ENCODE results near the gene CHST11. TPM values are rescaled to one million over a fixed set of nuclear protein-coding genes. Genes with fewer than 3 reads are reported as not detected.

CHST11 gene
- total RNA-seq, 2 donors from 2014 or later = 2.9 to 4.9 TPM

DNA sequence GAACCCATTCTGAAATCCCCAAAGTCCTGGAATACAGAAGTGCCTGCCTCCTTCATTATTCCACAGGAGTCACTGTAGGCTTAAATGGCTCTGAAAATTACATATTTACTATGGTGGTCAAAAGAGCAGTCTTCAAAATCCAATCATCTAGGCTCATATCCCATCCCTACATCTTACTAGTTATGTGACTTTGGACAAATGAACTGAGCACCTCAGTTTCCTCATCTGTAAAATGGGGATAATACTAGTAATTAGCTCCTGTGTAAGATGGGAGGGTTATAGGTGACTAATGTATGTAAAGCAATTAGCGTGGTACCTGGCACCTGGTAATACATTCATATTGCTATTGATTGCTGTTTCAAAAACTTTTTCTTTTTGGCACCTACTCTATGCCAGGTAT is 243.6 kb downstream of the CHST11 start:
- no peak overlapping the region for H3K4me3 ChIP-seq
- H3K9ac ChIP-seq (ENCODE audit: low read depth in 2 of 2, low read length in 2 of 2) = no peak overlapping the region

DNA sequence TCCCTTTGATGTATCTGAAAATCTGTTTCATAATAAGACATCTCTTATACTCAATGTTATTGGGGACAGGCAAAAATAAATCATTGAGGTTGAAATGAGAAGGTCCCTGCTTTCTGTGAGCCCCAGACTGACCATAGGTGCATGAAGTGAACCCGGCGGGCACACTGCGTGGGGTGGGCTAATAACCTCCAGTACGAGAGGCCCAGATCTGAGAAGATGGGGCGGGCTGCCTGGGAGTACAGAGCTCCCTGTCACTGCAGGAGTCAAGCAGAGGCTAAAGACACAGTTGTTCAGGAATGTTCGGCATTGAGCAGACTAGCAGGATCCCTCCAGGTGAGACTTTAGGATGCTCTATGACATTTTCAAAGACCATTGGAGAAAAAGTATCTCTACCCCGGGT is 244.6 kb downstream of the CHST11 start:
- Histone ChIP-seq H3K9ac (ENCODE audit: low read depth in 2 of 2, low read length in 2 of 2) (no peak overlapping the region), H3K4me3 (no peak overlapping the region), H3K27me3 (no peaks in the 10 kb centered on the region), H3K9me3 (no peaks in the 10 kb centered on the region), H3K4me1 (no peaks in the 10 kb centered on the region), H3K27ac (no peak overlapping the region), H3K36me3 (no peaks in the 10 kb centered on the region)
- intact Hi-C loops (cut with DNase I) = no loop called here
- TF ChIP-seq, protein P1, sequence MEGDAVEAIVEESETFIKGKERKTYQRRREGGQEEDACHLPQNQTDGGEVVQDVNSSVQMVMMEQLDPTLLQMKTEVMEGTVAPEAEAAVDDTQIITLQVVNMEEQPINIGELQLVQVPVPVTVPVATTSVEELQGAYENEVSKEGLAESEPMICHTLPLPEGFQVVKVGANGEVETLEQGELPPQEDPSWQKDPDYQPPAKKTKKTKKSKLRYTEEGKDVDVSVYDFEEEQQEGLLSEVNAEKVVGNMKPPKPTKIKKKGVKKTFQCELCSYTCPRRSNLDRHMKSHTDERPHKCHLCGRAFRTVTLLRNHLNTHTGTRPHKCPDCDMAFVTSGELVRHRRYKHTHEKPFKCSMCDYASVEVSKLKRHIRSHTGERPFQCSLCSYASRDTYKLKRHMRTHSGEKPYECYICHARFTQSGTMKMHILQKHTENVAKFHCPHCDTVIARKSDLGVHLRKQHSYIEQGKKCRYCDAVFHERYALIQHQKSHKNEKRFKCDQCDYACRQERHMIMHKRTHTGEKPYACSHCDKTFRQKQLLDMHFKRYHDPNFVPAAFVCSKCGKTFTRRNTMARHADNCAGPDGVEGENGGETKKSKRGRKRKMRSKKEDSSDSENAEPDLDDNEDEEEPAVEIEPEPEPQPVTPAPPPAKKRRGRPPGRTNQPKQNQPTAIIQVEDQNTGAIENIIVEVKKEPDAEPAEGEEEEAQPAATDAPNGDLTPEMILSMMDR (IDR thresholded peaks at IDR 0.05) = no peak
- DNase-seq = no peak

More for the DNA sequence above, 243.6 kb downstream of the CHST11 start:
- TF ChIP-seq, protein P1 (IDR thresholded peaks at IDR 0.05) = no peak
- DNase-seq = no peak
- Histone ChIP-seq H3K36me3 (no peaks in the 10 kb centered on the region), H3K27me3 (no peaks in the 10 kb centered on the region), H3K27ac (no peak overlapping the region), H3K4me1 (no peaks in the 10 kb centered on the region), H3K9me3 (no peaks in the 10 kb centered on the region)
- intact Hi-C loops (cut with DNase I) = no loop called here

DNA sequence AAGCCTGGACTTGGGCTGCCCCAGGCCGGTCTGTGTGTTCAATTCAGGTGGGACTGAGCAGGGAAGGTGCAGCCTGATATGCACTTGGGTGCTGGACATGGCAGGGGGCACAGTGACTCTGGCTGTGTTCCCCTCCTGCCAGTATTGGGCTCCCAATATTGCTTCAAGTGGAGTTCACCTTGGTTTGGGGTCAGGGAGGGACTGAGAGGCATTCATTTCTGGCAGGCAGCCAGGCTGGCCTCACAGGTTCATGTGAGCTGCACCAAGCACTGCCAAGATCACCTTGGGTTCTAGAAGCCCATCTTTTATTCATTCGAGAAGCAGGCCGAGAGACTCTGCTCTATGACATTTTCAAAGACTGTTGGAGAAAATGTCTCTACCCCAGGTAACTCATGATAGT is 245.0 kb downstream of the CHST11 start:
- no peak overlapping the region for H3K4me3 ChIP-seq
- no peak overlapping the region for H3K27ac ChIP-seq
- intact Hi-C loops (cut with DNase I) = no loop called here
- TF ChIP-seq, protein P1 (IDR thresholded peaks at IDR 0.05) = no peak
- no peaks in the 10 kb centered on the region for H3K36me3 ChIP-seq
- H3K4me1 ChIP-seq = no peaks in the 10 kb centered on the region
- no peak overlapping the region for H3K9ac ChIP-seq (ENCODE audit: low read depth in 2 of 2, low read length in 2 of 2)
- no peaks in the 10 kb centered on the region for H3K9me3 ChIP-seq
- no peaks in the 10 kb centered on the region for H3K27me3 ChIP-seq
- DNase-seq = no peak

DNA sequence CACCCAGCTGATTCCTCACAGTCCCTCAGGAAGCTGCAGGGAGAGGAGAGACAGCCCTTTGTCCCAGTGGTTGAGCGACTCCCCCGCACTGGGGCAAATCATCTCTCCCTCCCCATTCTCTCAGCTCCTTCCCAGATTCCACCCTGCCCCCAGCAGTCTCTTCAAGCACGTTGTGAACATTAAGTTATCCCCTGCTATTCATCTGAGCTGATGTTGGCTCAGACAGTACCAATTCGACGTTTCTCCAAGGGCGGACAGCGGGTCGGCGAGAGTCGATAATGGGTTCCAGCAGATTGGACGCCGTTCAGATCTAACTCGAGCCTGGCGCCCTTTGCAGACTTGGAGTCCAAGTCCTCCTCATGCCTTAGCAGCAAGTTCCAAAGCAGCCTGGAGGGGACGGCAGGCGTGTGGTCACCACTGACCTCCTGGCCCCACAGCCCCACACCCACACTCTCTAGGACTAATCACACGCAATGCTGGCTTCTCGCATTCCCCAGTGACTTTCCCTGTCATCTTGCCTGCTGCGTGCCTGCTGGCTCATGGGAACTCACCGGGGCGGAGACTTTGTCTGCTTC is 245.9 kb downstream of the CHST11 start:
- Histone ChIP-seq H3K27me3 (no peaks in the 10 kb centered on the region), H3K9ac (ENCODE audit: low read depth in 2 of 2, low read length in 2 of 2) (no peak overlapping the region), H3K4me3 (no peak overlapping the region), H3K27ac (no peak overlapping the region), H3K36me3 (no peaks in the 10 kb centered on the region), H3K9me3 (no peaks in the 10 kb centered on the region), H3K4me1 (no peaks in the 10 kb centered on the region)
- TF ChIP-seq, protein P1 (IDR thresholded peaks at IDR 0.05) = no peak
- intact Hi-C loops (cut with DNase I) = no loop called here
- peak; percentile 40 for DNase-seq

DNA sequence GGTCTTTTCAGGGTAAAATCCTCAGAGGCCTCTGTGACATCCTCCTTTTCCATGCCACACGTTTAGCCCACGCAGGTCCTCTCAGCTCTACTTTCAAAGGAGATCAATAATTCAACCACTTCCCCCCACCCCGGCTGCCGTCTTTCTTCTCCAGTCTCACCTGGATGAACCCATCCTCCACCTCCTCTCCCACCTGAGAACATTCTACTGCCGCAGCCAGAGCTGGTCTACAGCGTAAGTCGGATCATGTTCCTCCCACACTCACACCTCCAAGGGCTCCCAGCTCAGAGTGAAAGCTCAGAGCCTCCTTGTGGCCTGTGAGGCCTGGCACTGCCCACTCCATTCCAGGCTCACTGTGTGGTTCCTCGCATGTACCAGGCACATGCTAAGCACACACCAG is 246.6 kb downstream of the CHST11 start:
- no peak for DNase-seq
- Histone ChIP-seq H3K27me3 (no peaks in the 10 kb centered on the region), H3K27ac (no peak overlapping the region), H3K36me3 (no peaks in the 10 kb centered on the region), H3K4me3 (no peak overlapping the region), H3K9me3 (no peaks in the 10 kb centered on the region), H3K4me1 (no peaks in the 10 kb centered on the region), H3K9ac (ENCODE audit: low read depth in 2 of 2, low read length in 2 of 2) (no peak overlapping the region)
- TF ChIP-seq, protein P1 (IDR thresholded peaks at IDR 0.05) = no peak
- intact Hi-C loops (cut with DNase I) = no loop called here
